ENCODE data around the gene CEP85.

The CEP85 gene

DNA sequence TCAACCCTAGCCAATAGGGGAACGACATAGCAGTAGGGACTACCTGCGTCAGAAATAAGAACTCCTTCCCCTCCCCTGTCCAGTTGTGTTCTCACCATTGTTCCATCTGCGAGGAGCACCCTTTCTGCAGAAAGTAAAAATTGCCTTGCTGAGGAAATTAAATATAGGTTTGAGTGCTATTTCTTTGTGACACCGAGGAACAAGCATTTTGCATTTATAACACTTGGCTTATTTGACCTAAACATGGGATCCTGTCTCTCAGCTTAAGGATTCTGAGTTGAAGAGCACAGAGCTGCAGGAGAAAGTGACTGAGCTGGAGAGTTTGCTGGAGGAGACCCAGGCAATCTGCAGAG, 35.2 kb downstream of the CEP85 start:
- TF ChIP-seq CTCF (conservative IDR thresholded peaks at IDR 0.05): no peak
- H3K27ac ChIP-seq: no peak overlapping the region

- TF ChIP-seq CTCF (conservative IDR thresholded peaks at IDR 0.05): no peak
- H3K27ac ChIP-seq: peak overlapping the region; percentile 77
Measured at GRCh38 chr1:26274801-26275425, 40.9 kb downstream of the CEP85 start.

DNA sequence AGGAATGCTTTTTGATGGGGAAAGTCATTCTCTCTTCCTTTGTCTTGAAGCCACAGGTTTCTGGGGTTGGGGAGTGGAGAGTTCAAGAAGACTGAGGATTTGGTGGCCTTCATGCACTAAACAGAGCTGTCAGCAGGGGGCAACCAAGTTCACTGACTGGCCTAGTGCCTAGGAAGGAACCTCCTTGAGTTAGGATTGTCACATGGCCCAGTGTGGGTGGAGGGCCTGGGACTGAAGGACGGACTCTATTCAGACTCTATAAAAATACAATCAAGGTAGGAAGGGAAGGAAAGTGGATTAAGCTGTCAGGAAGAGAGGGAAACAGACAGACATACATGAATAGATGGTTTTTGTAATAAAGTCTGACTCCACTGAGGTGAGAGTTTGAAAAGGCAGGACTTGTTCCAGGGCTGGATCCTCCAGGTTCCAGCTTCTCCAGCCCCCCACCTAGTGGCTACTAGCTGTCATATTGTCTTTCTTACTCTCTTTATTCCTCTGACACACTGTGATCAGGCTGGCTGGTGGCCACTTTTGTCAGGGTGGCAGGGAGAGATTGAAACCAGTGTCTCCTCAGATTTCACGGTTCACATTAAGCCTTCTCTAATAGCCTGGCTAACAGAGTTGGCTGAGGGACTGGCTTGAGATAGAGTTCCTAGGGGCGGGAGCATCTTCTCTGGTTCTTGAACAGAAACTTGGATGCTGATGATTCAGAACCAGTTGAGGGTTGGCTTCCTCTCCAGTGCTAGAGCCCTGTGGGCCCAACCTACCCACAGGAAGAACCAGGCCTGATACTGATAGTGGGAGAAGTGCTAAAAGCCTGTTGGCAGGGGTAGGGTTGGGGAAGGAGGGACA, 41.8 kb downstream of the CEP85 start:
- TF ChIP-seq CTCF (conservative IDR thresholded peaks at IDR 0.05): peak; percentile 84
- H3K27ac ChIP-seq: peak overlapping the region; percentile 77

- peak overlapping the region; percentile 77 for H3K27ac ChIP-seq
- no peak for TF ChIP-seq CTCF (conservative IDR thresholded peaks at IDR 0.05)
Measured at GRCh38 chr1:26276432-26276838, 42.4 kb downstream of the CEP85 start.

DNA sequence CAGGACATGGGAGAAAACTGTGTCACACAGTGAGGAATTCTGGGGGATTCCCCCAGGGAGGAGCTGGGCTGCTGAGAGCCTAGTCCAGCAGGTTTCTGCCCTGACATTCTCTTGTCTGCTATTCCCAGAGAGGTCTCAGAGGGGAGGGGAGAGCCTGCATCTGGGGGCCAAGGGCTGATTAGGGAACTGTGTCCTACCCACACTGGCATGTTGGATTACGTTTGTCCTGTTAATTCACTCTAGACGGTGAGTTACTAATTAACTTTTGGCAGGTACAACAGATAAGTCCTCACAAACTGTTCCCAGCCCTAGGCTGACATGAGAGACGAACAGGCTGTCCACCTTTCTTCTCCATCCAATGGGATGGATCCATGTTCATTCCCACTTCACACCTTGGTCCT, 43.3 kb downstream of the CEP85 start:
- TF ChIP-seq CTCF (conservative IDR thresholded peaks at IDR 0.05): no peak
- H3K27ac ChIP-seq: peak overlapping the region; percentile 77

- peak overlapping the region; percentile 77 for H3K27ac ChIP-seq
- no peak for TF ChIP-seq CTCF (conservative IDR thresholded peaks at IDR 0.05)
Measured at GRCh38 chr1:26277719-26278118, 43.7 kb downstream of the CEP85 start.

DNA sequence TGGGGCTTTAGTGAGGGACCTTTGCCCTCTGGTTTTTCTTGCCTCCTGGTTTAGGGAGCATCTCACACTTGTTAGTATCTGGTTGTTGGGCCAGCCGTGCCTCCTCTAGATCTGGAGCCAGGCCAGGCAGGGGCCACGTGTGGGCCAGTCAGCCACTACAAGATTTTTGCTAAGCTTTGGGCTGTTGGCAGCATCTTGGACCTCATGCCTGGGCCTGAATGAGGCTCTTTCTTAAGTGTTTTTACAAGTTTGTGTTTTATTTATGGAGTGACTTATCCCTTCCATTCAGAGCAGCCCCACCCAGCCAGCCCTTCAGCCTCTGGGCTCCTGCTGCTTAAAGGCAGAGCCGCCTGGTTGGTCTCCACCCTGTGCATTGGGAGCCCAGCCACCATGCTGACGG, 44.3 kb downstream of the CEP85 start:
- TF ChIP-seq CTCF (conservative IDR thresholded peaks at IDR 0.05): no peak
- peak overlapping the region; percentile 77; the same call in 1 of the 2 replicates for H3K27ac ChIP-seq
